Activated gamma-delta T cell treated with Interleukin-2 at 50 U/mL for 16 hours (primary cell): ENCODE results near the gene MACROD2.
"Not testable (repeated sequence)": the region's sequence is repeated elsewhere in the genome, so short reads cannot be mapped to it uniquely, and the experiment has no call there.

Experiments
- DNase-seq: peaks from one replicate; pipeline ENCODE4 v3.0.0-alpha.2; 2020

The MACROD2 gene

GRCh38 chr20:14889496-14890255 is 894.4 kb downstream of the MACROD2 start:
- DNase-seq, result no peak

- DNase-seq, result no peak
Observed at GRCh38 chr20:14890713-14891112, 895.4 kb downstream of the MACROD2 start.

GRCh38 chr20:14892782-14893181 is 897.5 kb downstream of the MACROD2 start:
- no peak for DNase-seq

GRCh38 chr20:14896569-14896968 is 901.3 kb downstream of the MACROD2 start:
- DNase-seq, result no peak

DNA sequence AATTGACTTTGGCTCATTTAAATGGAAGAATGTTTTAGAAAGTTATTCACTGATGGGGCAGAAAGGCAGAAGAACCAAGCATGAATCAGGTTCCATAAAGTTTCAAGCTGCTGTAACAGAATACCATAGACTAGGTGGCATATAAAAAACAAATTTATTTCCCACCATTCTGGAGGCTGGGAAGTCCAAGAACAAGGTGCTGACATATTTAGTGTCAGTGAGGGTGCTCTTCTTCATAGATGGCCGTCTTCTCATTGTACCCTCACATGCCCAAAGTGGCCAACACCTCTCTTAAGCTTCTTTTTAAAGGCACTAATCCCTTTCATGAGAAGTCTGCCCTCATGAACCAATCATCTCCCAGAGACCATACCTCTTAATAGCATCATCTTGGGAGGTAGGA is 902.3 kb downstream of the MACROD2 start:
- DNase-seq, result no peak

GRCh38 chr20:14902432-14903089 is 907.2 kb downstream of the MACROD2 start:
- DNase-seq, result no peak

- no peak for DNase-seq
Observed at GRCh38 chr20:14906908-14907434, 911.7 kb downstream of the MACROD2 start.

DNA sequence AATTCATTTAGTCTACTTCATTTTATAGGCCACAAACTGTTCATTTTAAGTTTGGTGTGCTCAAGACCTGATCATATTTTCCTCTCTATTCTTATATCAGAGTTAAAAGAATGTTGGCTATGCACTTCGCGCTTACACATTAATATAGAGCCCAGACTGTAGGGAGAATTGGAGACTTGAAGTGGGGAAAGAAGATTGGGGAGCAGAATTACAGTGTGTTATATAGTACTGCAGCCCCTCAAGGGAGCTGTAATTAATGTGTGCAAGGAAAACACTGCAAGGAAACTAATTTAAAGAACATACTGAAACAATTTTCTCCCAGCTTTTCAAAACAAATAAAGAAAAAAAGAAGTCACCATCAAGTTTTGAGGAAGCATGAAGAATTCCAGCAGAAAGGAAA is 914.8 kb downstream of the MACROD2 start:
- DNase-seq, result no peak

- DNase-seq, result no peak
Observed at GRCh38 chr20:14913896-14914620, 918.7 kb downstream of the MACROD2 start.

DNA sequence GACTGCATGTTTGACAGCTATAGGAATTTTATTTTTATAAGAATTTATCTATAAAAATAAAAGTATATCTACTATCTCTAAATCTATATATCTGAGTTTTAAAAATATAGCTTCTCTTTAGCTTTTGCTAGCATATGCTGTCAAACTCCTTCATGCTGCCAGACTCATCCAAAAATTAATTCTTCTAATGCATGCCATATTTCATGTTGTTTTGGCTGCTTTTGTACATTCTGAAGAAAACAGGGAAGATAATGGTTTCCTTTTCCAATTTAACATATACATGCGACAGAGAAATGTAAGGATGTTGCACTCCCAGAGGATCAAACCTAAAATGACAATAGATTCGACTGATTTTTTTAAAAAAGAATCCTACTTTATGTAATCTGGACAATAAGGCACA is 919.3 kb downstream of the MACROD2 start:
- no peak for DNase-seq

DNA sequence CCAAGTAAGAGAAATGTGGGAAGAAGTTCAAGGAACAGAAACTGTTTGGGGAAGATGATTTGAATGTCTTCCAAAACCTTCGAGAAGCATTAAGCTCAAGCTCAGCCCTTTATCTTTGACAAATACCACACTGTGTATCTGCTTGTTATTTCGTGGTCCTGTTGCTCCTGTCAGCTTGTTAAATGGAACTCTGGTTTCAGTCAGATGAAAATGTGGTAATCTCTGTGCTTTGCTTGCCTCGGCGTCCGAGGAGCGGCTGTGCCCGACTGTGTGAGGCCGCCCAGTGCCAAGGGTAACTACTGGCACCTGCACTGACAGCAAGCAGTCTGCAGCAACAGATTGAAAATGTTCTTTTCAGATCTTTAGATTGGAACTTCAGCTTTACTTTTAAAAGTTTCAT is 920.0 kb downstream of the MACROD2 start:
- DNase-seq, result no peak

GRCh38 chr20:14916360-14916920 is 921.1 kb downstream of the MACROD2 start:
- DNase-seq, result no peak

DNA sequence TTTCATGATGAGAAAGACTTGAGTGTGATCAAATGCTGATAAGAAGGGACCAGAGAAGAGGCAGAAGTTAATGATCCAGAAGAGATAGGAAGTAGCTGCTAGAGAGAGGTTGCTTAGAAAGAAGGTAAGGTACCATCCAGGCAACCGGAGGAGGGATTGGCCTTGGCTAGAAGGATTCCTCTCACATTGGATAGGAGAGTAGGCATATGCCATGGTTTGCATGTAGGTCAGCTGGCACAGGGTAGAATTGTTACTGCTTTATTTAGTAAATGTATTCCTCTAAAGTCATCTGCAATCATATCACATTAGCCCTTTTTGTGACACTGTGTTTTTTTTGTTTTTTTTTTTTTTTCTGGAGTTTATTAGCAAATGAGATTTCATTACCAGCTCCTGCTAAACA is 923.0 kb downstream of the MACROD2 start:
- DNase-seq, result no peak

- no peak for DNase-seq
Observed at GRCh38 chr20:14918976-14919375, 923.7 kb downstream of the MACROD2 start.

DNA sequence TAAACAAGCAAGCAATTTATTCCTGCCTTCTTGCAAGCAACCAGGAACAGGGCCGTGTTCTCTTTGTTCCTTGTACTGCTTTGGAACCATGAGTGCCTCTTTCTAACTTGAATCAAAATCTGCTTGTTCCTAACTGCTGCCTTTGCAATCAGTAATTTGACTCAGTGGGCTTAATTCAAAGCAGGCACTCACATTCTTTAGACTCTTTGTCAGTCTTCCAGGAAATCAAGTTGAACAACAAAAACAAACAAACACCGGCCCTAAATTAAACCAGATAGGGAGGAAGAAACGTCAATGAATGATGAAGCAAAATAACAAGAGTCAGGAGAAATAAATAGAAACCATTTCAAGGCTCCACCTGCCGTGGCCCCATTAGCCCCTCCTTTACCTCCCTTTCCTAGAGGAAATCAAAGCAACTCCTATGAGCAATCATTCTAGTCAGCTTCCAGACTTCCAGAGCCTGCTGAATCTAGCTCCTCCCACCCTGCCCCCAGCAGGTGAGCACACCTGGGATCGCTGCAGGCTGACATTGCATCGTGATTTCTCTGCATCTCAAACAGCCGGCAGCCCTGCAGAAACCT is 924.3 kb downstream of the MACROD2 start:
- DNase-seq, result no peak

DNA sequence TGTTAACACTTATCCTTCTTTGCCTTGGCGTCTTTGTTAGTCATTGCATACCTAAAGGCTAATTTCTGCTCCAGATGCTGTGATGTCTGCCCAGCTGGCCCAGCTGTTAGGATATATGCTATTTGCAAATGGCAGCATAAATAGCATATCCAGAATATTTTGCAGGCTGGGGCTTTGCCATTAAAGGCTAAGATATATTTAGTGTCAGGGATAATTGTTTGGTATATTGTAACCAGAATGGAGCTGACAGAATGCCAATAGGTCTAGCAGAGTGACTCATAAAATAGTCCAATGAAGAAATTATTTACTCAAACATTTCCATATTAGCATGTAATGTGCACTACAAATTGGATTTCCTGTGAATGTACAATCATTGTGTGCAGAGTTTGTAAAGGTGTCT is 926.2 kb downstream of the MACROD2 start:
- DNase-seq, result no peak

DNA sequence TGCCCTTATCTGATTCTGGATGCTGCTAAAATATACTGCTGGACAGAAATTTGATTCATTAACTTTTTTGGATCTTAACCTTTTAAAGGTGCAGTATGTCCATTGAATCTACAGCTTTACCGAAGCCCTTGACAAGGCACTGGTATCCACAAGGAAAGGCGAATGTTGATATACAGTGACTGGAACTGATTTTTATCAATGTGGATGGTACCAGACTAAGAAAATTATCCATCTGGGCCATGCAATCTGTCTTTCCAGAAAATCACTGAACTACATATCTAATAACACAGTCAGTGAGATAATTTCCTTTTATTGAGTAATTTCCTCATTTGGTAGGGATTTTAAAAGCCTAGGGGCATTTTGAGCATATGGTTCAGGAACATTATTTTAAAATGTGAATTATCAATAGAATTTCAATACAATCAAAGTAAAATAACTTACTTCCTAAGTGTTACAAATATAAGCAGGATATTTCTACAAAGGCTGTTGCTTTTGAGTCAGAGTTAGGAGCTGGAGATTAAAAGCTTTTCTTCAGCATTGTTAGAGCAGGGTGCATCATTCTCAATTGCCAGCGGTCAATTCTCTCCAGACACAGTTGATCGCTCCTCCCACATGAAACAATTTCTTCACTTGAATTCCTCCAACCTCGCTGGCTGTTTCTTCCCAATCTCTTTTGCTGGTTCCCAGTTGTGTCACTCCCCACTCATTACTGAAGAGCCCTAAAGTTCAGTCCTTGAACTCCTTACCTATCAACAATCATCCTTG is 927.4 kb downstream of the MACROD2 start:
- no peak for DNase-seq

- no peak for DNase-seq
Observed at GRCh38 chr20:14924433-14924832, 929.1 kb downstream of the MACROD2 start.

GRCh38 chr20:14925300-14925699 is 930.0 kb downstream of the MACROD2 start:
- no peak for DNase-seq

DNA sequence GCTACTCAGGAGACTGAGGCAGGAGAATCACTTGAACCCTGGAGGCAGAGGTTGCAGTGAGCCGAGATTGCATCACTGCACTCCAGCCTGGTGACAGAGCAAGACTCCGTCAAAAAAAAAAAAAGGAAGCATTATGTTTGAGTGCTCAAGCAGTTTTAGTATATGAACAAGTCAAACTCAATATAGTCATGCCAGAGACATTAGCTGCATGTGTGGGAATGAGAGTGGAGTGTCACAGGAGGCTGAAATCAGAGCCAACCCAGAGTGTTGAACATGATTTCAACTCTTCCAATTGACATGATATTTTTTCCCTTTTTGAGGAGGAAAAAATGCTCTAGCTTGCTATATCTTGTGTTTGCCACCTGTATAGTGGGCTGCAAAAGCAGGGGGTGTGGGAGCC is 931.1 kb downstream of the MACROD2 start:
- not testable (repeated sequence) for DNase-seq

DNA sequence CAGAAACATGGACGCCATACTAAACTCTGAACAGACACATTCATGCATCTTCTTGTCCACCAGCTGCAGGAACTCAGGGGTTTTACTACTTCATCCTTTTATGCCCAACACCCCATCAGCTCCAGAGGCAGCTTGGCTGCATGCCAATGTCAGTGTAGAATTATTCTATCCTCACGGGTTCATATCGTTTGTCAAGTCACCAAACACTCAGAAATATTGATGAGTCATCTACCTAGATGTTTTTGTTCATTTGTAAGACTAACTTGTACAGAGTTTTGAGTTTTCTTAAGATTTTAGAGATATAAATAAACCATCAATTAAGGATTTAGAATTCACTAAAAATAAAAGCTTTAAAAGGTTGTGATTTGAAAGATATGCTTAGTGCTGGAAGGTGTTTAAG is 932.8 kb downstream of the MACROD2 start:
- no peak for DNase-seq

DNA sequence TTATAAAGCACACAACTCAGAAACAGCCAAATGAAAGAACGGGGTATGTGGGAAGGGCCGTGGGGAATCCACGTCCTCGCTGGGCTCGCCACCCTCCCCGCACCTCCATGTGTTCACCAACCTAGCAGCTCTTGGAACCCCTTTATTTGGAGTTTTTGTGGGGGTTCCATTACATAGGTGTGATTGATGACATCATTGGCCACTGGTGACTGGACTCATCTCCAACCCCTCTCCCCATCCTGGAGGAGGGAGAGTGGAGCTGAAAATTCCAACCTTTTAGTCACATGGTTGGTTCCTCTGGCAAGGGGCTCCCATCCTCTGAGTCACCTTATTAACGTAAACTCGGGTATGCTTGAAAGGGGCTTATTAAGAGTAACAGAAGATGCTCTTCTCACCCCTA is 934.1 kb downstream of the MACROD2 start:
- no peak for DNase-seq
